ENCODE measurements around the gene EPB42.
"Not testable (repeated sequence)": the region's sequence is repeated elsewhere in the genome, so short reads cannot be mapped to it uniquely, and the experiment has no call there.

Gene EPB42

DNA sequence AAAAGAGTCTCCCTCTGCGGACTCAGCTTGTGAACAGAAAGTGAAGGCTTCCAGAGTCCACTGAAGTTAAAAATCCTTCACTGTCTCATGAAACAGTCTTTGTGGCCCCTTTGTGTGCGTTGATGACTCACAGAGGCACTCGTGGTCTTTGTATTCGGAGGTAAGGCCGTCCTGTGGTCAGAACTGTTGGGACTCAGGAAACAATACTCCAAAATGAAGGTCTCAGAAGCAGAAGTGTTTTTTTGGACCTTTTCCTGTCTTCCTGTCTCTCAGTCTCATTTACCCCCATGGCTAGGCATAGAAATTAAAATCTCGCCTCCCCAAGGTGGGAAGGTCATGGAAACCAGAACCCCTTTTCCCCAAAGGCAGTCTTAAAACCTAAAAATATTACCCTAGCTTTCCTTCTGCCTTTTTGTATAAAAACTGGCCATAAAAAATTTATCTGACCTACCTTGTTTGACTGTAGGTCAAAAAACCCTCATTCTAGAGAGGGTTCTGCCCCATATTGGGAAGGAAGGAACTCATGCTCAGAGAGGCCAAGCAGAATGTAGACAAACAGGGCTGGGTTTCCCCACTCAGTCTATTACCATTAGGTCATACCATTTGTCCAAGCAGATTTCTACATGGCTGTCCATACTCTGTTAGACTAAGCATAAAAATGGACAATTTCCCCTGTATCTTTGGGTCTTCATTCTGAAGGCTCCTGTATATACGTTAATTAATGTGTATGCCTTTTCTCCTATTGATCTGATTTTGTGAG, 19.1 kb upstream of the EPB42 start:
- Histone ChIP-seq H3K27ac (ENCODE audit: low read length) (no peak overlapping the region), H3K36me3 (ENCODE audit: control insufficient read depth in 1 of 2, insufficient read depth in 2 of 2, low read length in 2 of 2) (no peaks in the 10 kb centered on the region), H3K4me3 (ENCODE audit: low read depth in 1 of 2, low read length in 2 of 2) (no peak overlapping the region), H3K4me1 (ENCODE audit: control insufficient read depth in 1 of 2, insufficient read depth in 2 of 2, low read length in 2 of 2) (no peaks in the 10 kb centered on the region), H3K27me3 (ENCODE audit: low read depth, low read length) (no peaks in the 10 kb centered on the region), H3K9me3 (ENCODE audit: control insufficient read depth in 1 of 2, low read length in 2 of 2) (no peaks in the 10 kb centered on the region)

DNA sequence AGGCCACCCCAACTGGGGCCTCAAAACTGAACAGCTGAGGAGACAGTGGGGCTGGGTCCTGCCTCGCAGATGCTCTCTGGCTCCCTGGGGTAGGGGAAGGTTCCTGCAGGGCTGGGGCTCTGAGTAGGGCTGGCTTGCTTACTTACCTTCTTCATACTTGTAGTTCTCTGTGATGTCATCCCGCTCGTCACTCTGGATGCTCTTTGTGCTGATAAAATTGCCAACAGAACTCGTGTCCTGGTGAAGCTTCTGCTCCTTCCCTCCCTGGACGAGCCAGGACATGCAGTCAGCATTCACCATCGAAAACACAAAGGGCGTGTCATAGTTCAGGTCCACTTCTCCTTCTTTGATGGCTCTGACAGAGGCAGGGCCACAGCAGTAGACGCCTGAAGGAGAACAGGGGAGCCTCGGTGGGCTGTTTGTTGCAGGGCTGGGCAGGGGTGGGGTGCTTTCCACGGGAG, 17.9 kb upstream of the EPB42 start:
- H3K27me3 ChIP-seq (ENCODE audit: low read depth, low read length): peaks cover 6% of the 10 kb centered on the region
- no peaks in the 10 kb centered on the region for H3K36me3 ChIP-seq (ENCODE audit: control insufficient read depth in 1 of 2, insufficient read depth in 2 of 2, low read length in 2 of 2)
- H3K4me3 ChIP-seq (ENCODE audit: low read depth in 1 of 2, low read length in 2 of 2): no peak overlapping the region
- H3K27ac ChIP-seq (ENCODE audit: low read length): no peak overlapping the region
- H3K4me1 ChIP-seq (ENCODE audit: control insufficient read depth in 1 of 2, insufficient read depth in 2 of 2, low read length in 2 of 2): no peaks in the 10 kb centered on the region
- H3K9me3 ChIP-seq (ENCODE audit: control insufficient read depth in 1 of 2, low read length in 2 of 2): no peaks in the 10 kb centered on the region

DNA sequence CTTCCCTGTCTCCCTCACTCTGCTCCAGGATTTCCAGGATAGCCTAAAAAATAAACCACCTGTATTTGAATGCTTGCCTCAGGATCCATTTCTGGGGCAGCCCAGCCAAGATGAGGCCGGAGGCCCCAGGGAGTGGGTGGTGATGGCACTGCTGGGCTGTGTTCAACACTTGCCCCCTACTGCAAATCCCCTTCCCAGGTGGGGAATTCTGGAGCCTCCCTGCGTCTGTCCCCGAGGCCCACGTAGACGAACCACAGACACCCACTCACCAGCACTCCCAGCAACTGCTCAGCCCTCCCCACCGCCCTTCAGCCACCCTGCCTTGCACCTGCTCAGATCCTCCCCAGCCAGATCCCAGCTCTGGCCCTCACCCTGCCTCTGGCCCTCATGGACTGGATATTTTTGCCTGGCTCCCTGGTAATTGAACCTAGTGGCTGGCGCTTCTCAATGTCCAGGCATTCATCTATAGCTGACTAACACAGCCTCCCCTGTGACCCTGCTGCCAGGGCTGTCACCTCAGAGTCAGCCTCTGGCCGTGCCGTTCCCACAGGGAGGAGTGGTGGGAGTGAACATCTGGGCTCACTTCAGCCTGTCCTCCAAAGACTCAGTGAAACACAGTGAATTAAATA, 17.1 kb upstream of the EPB42 start:
- Histone ChIP-seq H3K36me3 (ENCODE audit: control insufficient read depth in 1 of 2, insufficient read depth in 2 of 2, low read length in 2 of 2) (no peaks in the 10 kb centered on the region), H3K27ac (ENCODE audit: low read length) (no peak overlapping the region), H3K4me1 (ENCODE audit: control insufficient read depth in 1 of 2, insufficient read depth in 2 of 2, low read length in 2 of 2) (no peaks in the 10 kb centered on the region), H3K9me3 (ENCODE audit: control insufficient read depth in 1 of 2, low read length in 2 of 2) (no peaks in the 10 kb centered on the region), H3K4me3 (ENCODE audit: low read depth in 1 of 2, low read length in 2 of 2) (no peak overlapping the region), H3K27me3 (ENCODE audit: low read depth, low read length) (peaks cover 6% of the 10 kb centered on the region)

DNA sequence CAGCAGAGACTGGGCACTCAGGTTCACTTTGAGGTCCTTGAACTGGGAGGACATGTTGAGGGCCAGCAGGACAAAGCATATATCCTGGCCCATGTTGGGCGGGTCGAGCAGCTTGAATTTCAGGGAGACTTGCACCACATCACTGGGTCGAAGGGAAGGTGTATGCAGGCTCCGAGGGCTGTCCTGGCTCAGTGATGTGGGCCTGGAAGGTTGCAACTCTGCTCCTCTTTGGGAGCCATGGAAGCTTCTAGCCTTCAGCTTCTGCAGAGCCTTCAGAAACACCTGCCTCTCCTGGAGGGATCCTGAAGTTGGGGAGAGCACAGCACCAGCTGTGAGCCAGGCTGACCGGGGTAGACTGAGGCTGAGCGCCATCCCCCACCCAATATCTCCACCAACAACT, 14.7 kb upstream of the EPB42 start:
- H3K36me3 ChIP-seq (ENCODE audit: control insufficient read depth in 1 of 2, insufficient read depth in 2 of 2, low read length in 2 of 2): no peaks in the 10 kb centered on the region
- H3K9me3 ChIP-seq (ENCODE audit: control insufficient read depth in 1 of 2, low read length in 2 of 2): no peaks in the 10 kb centered on the region
- no peak overlapping the region for H3K27ac ChIP-seq (ENCODE audit: low read length)
- no peaks in the 10 kb centered on the region for H3K4me1 ChIP-seq (ENCODE audit: control insufficient read depth in 1 of 2, insufficient read depth in 2 of 2, low read length in 2 of 2)
- peaks cover 6% of the 10 kb centered on the region for H3K27me3 ChIP-seq (ENCODE audit: low read depth, low read length)
- no peak overlapping the region for H3K4me3 ChIP-seq (ENCODE audit: low read depth in 1 of 2, low read length in 2 of 2)

DNA sequence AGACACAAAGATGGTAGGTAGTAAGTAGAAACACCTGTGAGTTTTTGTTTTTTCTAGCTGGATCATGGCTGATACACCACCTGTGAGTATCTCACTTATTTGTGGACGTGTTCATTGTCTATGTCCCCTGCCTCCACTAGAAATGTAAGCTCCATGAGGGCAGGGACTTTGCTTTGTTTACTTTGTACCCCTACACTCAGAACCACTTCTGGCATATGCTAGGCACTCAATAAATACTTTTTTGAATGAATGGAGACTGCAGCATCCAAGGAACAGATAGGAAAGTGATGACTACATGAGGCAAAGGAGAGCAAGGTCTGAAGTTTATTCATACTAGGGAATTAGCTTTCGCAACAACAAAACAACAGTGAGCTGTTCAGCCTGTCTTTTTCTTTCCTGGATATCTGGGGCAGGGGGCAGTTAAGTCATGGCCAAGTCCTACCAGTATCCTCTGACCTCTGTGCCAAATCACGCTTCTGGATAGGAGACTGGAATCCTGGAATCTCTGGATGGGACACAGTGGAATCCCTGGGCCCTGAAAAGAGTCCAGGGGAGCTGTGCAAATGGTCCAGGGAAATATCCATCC, 11.6 kb upstream of the EPB42 start:
- Histone ChIP-seq H3K9me3 (ENCODE audit: control insufficient read depth in 1 of 2, low read length in 2 of 2) (no peaks in the 10 kb centered on the region), H3K4me3 (ENCODE audit: low read depth in 1 of 2, low read length in 2 of 2) (no peak overlapping the region), H3K4me1 (ENCODE audit: control insufficient read depth in 1 of 2, insufficient read depth in 2 of 2, low read length in 2 of 2) (no peaks in the 10 kb centered on the region), H3K36me3 (ENCODE audit: control insufficient read depth in 1 of 2, insufficient read depth in 2 of 2, low read length in 2 of 2) (no peaks in the 10 kb centered on the region), H3K27ac (ENCODE audit: low read length) (no peak overlapping the region), H3K27me3 (ENCODE audit: low read depth, low read length) (peaks cover 6% of the 10 kb centered on the region)

DNA sequence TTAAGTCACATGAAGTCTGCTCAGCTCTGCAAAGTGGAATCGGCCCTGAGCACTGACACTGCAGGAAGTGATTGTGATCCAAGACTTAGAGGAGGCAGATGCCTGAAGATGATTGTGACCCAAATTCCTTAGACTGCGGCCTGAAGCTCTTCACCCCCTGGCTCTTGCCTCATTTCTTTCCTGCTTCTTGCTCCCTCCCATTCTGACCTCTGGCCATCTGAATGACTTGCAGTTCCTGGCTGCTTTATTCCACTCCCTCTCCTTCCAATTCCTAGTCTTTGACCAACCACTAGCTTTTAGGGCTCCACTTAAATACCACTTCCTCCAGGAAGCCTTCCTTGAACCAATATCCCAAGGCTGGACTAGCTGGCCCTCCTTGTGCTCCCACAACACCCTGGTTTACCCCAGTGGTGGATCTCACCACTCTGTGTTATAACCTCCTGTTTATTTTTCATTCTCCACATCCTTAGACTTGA, 9.9 kb upstream of the EPB42 start:
- H3K4me1 ChIP-seq (ENCODE audit: control insufficient read depth in 1 of 2, insufficient read depth in 2 of 2, low read length in 2 of 2): no peaks in the 10 kb centered on the region
- no peaks in the 10 kb centered on the region for H3K36me3 ChIP-seq (ENCODE audit: control insufficient read depth in 1 of 2, insufficient read depth in 2 of 2, low read length in 2 of 2)
- no peak overlapping the region for H3K4me3 ChIP-seq (ENCODE audit: low read depth in 1 of 2, low read length in 2 of 2)
- no peak overlapping the region for H3K27ac ChIP-seq (ENCODE audit: low read length)
- peaks cover 6% of the 10 kb centered on the region for H3K27me3 ChIP-seq (ENCODE audit: low read depth, low read length)
- no peaks in the 10 kb centered on the region for H3K9me3 ChIP-seq (ENCODE audit: control insufficient read depth in 1 of 2, low read length in 2 of 2)

DNA sequence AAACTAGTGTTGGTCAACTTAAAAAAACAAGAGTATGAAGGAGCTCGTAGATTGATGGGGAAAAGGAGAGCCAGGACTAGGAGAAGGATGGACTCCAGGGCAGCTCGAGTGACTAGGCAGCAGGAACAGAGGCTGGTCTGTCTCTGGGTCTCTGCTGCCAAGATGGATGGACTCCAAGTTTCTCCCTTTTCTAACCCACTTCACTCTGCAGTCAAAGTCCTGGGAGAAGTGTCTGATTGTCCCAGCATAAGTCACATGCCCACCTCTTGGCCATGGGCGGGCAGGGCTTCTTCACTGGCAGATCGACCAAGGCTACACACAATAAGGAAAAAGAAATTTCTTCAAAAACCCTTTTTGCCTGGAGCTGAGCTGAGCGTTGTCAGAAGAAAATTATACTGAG, 9.2 kb upstream of the EPB42 start:
- Histone ChIP-seq H3K27me3 (ENCODE audit: low read depth, low read length) (peaks cover 6% of the 10 kb centered on the region), H3K36me3 (ENCODE audit: control insufficient read depth in 1 of 2, insufficient read depth in 2 of 2, low read length in 2 of 2) (no peaks in the 10 kb centered on the region), H3K27ac (ENCODE audit: low read length) (no peak overlapping the region), H3K4me1 (ENCODE audit: control insufficient read depth in 1 of 2, insufficient read depth in 2 of 2, low read length in 2 of 2) (no peaks in the 10 kb centered on the region), H3K9me3 (ENCODE audit: control insufficient read depth in 1 of 2, low read length in 2 of 2) (no peaks in the 10 kb centered on the region), H3K4me3 (ENCODE audit: low read depth in 1 of 2, low read length in 2 of 2) (no peak overlapping the region)

DNA sequence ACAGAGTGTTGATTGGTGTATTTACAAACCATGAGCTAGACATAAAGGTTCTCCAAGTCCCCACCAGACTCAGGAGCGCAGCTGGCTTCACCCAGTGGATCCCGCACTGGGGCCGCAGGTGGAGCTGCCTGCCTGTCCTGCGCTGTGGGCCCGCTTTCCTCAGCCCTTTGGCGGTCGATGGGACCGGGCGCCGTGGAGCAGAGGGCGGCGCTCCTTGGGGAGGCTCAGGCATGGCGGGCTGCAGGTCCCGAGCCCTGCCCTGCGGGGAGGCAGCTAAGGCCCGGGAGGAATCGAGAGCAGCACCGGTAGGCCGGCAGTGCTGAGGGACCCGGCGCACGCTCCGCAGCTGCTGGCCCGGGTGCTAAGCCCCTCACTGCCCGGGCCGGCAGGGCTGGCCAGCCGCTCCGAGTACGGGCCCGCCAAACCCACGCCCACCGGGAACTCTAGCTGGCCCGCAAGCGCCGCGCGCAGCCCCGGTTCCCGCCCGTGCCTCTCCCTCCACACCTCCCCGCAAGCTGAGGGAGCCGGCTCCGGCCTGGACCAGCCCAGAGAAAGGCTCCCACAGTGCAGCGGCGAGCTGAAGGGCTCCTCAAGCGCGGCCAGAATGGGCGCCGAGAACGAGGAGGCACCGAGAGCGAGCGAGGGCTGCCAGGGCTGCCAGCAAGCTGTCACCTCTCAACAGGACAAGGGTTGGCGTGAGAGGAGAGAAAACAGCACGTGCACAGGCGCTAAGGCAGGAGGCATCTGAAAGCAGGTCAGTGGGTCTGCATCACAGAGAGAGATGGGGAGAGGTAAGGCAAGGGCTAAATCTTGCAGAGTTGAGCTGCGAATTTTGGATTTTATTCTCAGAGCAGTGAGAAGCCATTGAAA, 5.9 kb upstream of the EPB42 start:
- no peaks in the 10 kb centered on the region for H3K36me3 ChIP-seq (ENCODE audit: control insufficient read depth in 1 of 2, insufficient read depth in 2 of 2, low read length in 2 of 2)
- H3K27ac ChIP-seq (ENCODE audit: low read length): no peak overlapping the region
- no peaks in the 10 kb centered on the region for H3K9me3 ChIP-seq (ENCODE audit: control insufficient read depth in 1 of 2, low read length in 2 of 2)
- H3K27me3 ChIP-seq (ENCODE audit: low read depth, low read length): no peaks in the 10 kb centered on the region
- no peaks in the 10 kb centered on the region for H3K4me1 ChIP-seq (ENCODE audit: control insufficient read depth in 1 of 2, insufficient read depth in 2 of 2, low read length in 2 of 2)
- H3K4me3 ChIP-seq (ENCODE audit: low read depth in 1 of 2, low read length in 2 of 2): no peak overlapping the region

DNA sequence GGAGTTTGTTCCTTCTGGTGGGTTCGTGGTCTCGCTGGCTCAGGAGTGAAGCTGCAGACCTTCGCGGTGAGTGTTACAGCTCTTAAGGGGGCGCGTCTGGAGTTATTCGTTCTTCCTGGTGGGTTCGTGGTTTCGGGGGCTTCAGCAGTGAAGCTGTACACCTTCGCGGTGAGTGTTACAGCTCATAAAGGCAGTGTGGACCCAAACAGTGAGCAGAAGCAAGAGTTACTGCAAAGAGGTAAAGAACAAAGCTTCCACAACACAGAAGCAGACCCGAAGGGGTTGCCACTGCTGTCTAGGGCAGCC, 5.1 kb upstream of the EPB42 start:
- H3K9me3 ChIP-seq (ENCODE audit: control insufficient read depth in 1 of 2, low read length in 2 of 2); H3K4me1 ChIP-seq (ENCODE audit: control insufficient read depth in 1 of 2, insufficient read depth in 2 of 2, low read length in 2 of 2); H3K27me3 ChIP-seq (ENCODE audit: low read depth, low read length); H3K4me3 ChIP-seq (ENCODE audit: low read depth in 1 of 2, low read length in 2 of 2); H3K36me3 ChIP-seq (ENCODE audit: control insufficient read depth in 1 of 2, insufficient read depth in 2 of 2, low read length in 2 of 2); H3K27ac ChIP-seq (ENCODE audit: low read length): not testable (repeated sequence)

DNA sequence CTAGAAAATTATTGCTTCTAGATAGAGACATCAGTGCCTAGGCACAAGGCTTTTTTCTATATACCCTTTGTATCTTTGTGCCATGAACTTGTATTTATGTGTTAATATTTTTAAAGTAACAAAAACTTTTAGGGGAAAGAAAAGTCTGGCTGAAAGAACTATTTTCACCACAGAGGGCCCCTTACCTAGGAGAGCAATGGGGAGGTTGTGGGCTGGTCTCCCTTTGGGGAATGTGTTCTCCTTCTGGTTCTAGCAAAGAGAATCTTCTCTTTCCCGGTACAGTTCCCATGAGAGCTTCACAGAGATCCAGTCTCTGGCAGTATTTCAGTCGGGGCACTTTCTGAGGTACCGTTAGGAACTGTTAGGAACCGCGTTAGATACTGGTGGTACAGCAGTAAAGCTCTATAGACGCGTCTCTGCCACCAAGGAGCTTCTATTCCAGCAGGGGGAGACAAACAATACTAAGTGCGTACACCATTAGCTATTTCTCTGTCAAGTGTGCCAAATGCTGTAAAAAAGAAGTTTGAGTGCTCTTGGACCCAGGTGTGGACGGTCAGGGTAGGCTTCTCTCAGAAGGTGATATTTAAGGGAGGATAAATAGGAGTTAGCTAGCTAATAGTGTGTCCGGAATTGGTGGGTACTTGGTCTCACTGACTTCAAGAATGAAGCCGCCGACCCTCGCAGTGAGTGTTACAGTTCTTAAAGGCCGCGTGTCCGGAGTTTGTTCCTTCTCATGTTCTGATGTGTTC, 4.6 kb upstream of the EPB42 start:
- Histone ChIP-seq H3K4me3 (ENCODE audit: low read depth in 1 of 2, low read length in 2 of 2) (no peak overlapping the region), H3K36me3 (ENCODE audit: control insufficient read depth in 1 of 2, insufficient read depth in 2 of 2, low read length in 2 of 2) (no peaks in the 10 kb centered on the region), H3K9me3 (ENCODE audit: control insufficient read depth in 1 of 2, low read length in 2 of 2) (no peaks in the 10 kb centered on the region), H3K27ac (ENCODE audit: low read length) (no peak overlapping the region), H3K27me3 (ENCODE audit: low read depth, low read length) (no peaks in the 10 kb centered on the region), H3K4me1 (ENCODE audit: control insufficient read depth in 1 of 2, insufficient read depth in 2 of 2, low read length in 2 of 2) (no peaks in the 10 kb centered on the region)

DNA sequence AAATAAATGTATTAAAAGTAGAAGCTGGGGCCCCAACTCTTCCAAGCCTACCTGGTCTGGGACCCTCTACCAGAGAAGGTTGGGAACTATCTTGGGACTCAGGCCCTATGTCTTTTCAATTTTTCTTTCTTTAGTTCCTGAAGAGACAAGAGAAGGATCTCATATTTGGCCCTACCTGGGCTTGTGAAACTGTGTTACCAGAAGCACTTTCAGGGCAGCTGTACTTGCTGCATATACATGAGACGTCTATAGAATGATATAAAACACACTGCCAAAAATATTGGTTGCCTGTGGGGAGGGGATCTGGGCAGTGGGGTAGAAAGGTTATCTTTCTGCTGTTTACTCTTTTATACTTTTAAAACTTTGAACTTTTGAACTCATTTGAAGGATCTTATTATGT, 604 bp upstream of the EPB42 start:
- Histone ChIP-seq H3K4me3 (ENCODE audit: low read depth in 1 of 2, low read length in 2 of 2) (no peak overlapping the region), H3K27me3 (ENCODE audit: low read depth, low read length) (peaks cover 4% of the 10 kb centered on the region), H3K9me3 (ENCODE audit: control insufficient read depth in 1 of 2, low read length in 2 of 2) (no peaks in the 10 kb centered on the region), H3K4me1 (ENCODE audit: control insufficient read depth in 1 of 2, insufficient read depth in 2 of 2, low read length in 2 of 2) (no peaks in the 10 kb centered on the region), H3K36me3 (ENCODE audit: control insufficient read depth in 1 of 2, insufficient read depth in 2 of 2, low read length in 2 of 2) (no peaks in the 10 kb centered on the region), H3K27ac (ENCODE audit: low read length) (no peak overlapping the region)
